ENCODE data around the gene PHKB. TPM values are rescaled to one million over a fixed set of nuclear protein-coding genes. Genes with fewer than 3 reads are reported as not detected.

PHKB gene
- total RNA-seq, 1 experiment from 2014 or later = 38.8 TPM

DNA sequence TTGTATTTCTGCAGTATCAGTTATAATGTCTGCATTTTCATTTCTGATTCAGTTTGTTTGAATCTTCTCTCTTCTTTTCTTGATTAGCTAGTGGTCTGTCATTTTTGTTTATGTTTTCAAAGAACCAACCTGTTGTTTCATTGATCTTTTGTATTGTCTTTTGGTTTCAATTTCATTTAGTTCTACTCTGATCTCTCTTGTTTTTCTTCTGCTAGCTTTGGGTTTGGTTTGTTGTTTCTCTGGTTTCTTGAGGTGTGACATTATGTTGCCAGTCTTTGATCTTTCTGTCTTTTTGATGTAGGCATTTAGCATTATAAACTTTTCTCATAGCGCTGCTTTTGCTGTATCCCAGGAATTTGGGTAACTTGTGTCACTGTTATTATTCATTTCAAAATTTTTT lies 107.2 kb downstream of the PHKB start:
- no peak overlapping the region for H4K5ac ChIP-seq (ENCODE audit: insufficient read length, low read depth, low read length)
- H3K4ac ChIP-seq (ENCODE audit: low read depth, low read length) = no peak overlapping the region
- no peak overlapping the region for H2BK120ac ChIP-seq (ENCODE audit: low read depth, low read length, poor library complexity, severe bottlenecking)
- H3K4me2 ChIP-seq (ENCODE audit: insufficient read depth, insufficient read length, low read length) = no peak overlapping the region
- H2AK5ac ChIP-seq (ENCODE audit: insufficient read length, low read length) = no peak overlapping the region
- H3K56ac ChIP-seq (ENCODE audit: insufficient read length, low read depth, low read length) = no peak overlapping the region
- H3K14ac ChIP-seq (ENCODE audit: insufficient read depth, low read length) = no peak overlapping the region
- TF ChIP-seq, protein P1, sequence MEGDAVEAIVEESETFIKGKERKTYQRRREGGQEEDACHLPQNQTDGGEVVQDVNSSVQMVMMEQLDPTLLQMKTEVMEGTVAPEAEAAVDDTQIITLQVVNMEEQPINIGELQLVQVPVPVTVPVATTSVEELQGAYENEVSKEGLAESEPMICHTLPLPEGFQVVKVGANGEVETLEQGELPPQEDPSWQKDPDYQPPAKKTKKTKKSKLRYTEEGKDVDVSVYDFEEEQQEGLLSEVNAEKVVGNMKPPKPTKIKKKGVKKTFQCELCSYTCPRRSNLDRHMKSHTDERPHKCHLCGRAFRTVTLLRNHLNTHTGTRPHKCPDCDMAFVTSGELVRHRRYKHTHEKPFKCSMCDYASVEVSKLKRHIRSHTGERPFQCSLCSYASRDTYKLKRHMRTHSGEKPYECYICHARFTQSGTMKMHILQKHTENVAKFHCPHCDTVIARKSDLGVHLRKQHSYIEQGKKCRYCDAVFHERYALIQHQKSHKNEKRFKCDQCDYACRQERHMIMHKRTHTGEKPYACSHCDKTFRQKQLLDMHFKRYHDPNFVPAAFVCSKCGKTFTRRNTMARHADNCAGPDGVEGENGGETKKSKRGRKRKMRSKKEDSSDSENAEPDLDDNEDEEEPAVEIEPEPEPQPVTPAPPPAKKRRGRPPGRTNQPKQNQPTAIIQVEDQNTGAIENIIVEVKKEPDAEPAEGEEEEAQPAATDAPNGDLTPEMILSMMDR (conservative IDR thresholded peaks at IDR 0.05) = no peak
- H3K23me2 ChIP-seq (ENCODE audit: insufficient read length, low read depth, low read length, poor library complexity, severe bottlenecking) = no peaks in the 10 kb centered on the region
- no peak overlapping the region for H3K23ac ChIP-seq (ENCODE audit: insufficient read length, low read depth, low read length)
- no peaks in the 10 kb centered on the region for H3K79me2 ChIP-seq (ENCODE audit: insufficient read depth, low read length)
- no peak overlapping the region for H3K18ac ChIP-seq (ENCODE audit: insufficient read length, low read depth, low read length)
- no peak overlapping the region for H3K4me3 Mint-ChIP-seq
- H2AFZ ChIP-seq (ENCODE audit: low read length) = no peak overlapping the region
- H3K27me3 ChIP-seq (ENCODE audit: insufficient read depth, low read length) = no peaks in the 10 kb centered on the region
- no peak overlapping the region for H2BK5ac ChIP-seq (ENCODE audit: insufficient read length, low read length)
- H4K20me1 ChIP-seq (ENCODE audit: control insufficient read depth, insufficient read depth, insufficient read length) = no peaks in the 10 kb centered on the region
- H3K27me3 Mint-ChIP-seq (ENCODE audit: low read depth) = no peaks in the 10 kb centered on the region
- no peak overlapping the region for H4K8ac ChIP-seq (replicated peaks; ENCODE audit: insufficient read length, low read depth, low read length)
- no peaks in the 10 kb centered on the region for H3K4me1 ChIP-seq (ENCODE audit: insufficient read depth, low read length)
- no peaks in the 10 kb centered on the region for H3K79me1 ChIP-seq (ENCODE audit: insufficient read depth, low read depth, low read length, poor library complexity, severe bottlenecking)
- H3K9ac ChIP-seq (ENCODE audit: extremely low read depth, insufficient read length, low read length) = no peak overlapping the region
- peaks cover 0 to 5% of the 10 kb centered on the region in 2 experiments; a peak in 3 of 4 replicates for H3K4me1 Mint-ChIP-seq
- no peak overlapping the region for H3K27ac ChIP-seq (ENCODE audit: insufficient read length, low read depth, low read length)
- H3K36me3 Mint-ChIP-seq (ENCODE audit: insufficient read depth in 1 of 3, low read depth in 3 of 3) = peaks cover 3 to 7% (median 7%) of the 10 kb centered on the region in 3 experiments; a peak in 5 of 7 replicates
- no peaks in the 10 kb centered on the region for H3K9me3 ChIP-seq (ENCODE audit: control insufficient read depth, low read depth, low read length)
- no peak overlapping the region for H2BK20ac ChIP-seq (ENCODE audit: low read depth, low read length, poor library complexity, severe bottlenecking)
- no peak for DNase-seq
- H3K9me3 Mint-ChIP-seq = no peaks in the 10 kb centered on the region
- no CpG with 5 or more reads among the region's 1 CpG for WGBS (ENCODE audit: extremely low coverage, insufficient read length, low lambda C conversion rate)
- H4K91ac ChIP-seq (ENCODE audit: insufficient read length, low read depth, low read length) = no peak overlapping the region
- H3T11ph ChIP-seq (ENCODE audit: low read length) = no peak overlapping the region
- no peak overlapping the region for H2BK12ac ChIP-seq (ENCODE audit: insufficient read length, low read depth, low read length)
- no peak overlapping the region for H3K27ac Mint-ChIP-seq
- no peak overlapping the region for H2BK15ac ChIP-seq (ENCODE audit: low read depth, low read length)
